GM18526 (cell line): ENCODE data around the gene TLR2.

Source experiments
- POLR2A ChIP-seq: IDR thresholded peaks from 3 replicates; pipeline ENCODE4 v1.6.1; 2011; ENCODE audit not compliant: insufficient read length; ENCODE audit errors: extremely low read depth

TLR2 gene

DNA sequence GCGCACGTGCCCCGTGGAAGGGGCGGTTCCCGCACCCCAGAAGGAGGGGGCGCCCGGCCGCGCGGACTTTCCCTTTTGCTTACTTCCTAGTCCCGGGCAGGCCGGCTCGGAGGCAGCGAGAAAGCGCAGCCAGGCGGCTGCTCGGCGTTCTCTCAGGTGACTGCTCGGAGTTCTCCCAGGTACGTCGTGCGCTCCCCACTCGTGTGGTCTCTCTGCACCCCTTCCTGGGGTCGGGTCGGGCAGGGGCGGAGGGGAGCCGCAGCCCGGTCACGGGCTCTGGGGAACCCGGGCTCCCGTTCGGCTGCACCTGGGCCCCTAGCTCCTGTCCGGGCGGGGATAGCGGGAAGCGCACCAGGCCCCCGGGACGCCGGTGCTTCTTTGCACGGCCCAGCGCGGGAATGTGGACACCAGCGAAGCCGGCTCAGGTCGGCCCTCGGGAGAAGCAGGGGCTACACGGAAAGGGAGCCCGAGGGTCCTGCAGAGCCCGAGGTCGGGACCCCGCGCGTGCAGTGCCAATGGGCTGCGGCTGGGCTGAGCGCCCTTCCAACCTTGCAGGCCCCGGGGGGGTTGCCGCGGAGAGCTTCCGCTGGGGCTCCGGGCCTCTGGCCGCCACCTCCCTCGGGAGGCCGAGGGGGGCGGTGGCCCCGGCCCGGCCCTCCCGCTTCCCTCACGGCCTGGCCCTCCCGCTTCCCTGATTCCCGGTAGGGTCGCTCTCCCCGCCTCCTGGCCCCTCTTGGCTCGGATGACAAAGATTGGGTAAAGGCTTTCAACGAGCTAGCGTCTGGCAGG lies at the start of gene TLR2:
Gene TLR2, plus strand, starts transcription at position 99 of the 789 bp plus-strand sequence. CDS start 18,628 bp downstream, outside the sequence.
- TF ChIP-seq POLR2A, result no peak

GRCh38 chr4:153634738-153635353 lies 49.2 kb upstream of the TLR2 start:
- TF ChIP-seq POLR2A, result no peak

GRCh38 chr4:153635846-153636245 lies 48.2 kb upstream of the TLR2 start:
- no peak for TF ChIP-seq POLR2A

GRCh38 chr4:153637201-153637600 lies 46.9 kb upstream of the TLR2 start:
- no peak for TF ChIP-seq POLR2A

GRCh38 chr4:153638011-153638410 lies 46.1 kb upstream of the TLR2 start:
- TF ChIP-seq POLR2A, result no peak

- TF ChIP-seq POLR2A, result no peak
Measured at GRCh38 chr4:153638999-153639398, 45.1 kb upstream of the TLR2 start.

GRCh38 chr4:153639833-153640802 lies 44.0 kb upstream of the TLR2 start:
- no peak for TF ChIP-seq POLR2A

- no peak for TF ChIP-seq POLR2A
Measured at GRCh38 chr4:153641532-153641931, 42.5 kb upstream of the TLR2 start.

DNA sequence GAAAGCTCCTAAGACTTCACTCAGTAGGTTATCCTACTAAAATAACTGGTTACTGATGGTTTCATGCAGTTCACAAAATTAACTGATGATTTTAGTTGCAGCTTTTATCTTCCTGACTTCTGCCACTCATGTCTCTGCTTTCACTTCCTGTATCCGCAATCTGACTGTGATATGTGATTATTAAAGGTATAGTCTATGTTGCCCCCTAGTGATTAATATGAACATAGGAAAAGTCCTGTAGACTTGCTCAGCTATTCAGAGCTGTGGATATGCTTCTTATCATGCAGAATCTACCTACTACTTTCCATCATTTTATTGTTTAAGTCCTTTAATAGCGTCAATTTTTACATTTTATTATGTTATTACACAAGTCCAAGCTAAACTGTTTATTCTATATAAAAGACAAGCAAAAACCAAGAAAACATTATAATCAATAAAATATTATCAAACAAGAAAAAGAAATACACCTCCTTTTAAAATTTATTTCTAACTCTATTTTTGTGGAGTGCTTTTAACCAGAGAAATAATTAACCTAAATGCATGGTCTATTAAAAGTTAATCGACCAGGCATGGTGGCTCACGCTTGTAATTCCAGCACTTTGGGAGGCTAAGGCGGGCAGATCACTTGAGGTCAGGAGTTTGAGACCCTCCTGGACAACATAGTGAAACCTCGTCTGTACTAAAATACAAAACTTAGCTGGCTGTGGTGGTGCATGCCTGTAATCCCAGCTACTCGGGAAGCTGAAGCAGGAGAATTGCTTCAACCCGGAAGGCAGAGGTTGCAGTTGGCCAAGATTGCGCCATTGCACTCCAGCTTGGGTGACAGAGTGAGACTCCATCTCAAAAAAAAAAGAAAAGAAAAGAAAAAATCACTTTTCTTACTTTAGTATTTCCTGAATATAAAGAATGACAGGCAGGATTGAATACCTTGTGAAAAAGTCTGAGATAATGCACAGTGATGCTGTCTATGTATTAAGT lies 40.4 kb upstream of the TLR2 start:
- no peak for TF ChIP-seq POLR2A

- TF ChIP-seq POLR2A, result no peak
Measured at GRCh38 chr4:153645183-153645582, 38.9 kb upstream of the TLR2 start.

DNA sequence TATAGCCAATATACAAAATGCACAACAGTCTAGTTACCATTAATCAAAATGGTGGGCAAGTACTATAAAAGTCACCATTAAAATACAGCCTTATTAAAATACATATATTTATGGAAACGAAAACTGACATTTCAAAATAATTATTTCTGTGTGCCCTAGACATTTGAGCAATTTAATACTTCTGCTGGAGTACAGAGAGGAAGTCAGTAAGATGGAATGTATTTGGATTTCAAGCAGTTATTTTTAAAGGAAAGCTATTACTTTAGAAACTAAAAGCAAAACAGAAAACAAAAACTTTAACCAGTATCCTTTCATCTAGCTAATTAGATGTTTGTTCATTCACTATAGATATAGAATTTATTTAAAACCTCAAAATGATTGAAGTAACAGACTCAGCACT lies 37.8 kb upstream of the TLR2 start:
- no peak for TF ChIP-seq POLR2A

DNA sequence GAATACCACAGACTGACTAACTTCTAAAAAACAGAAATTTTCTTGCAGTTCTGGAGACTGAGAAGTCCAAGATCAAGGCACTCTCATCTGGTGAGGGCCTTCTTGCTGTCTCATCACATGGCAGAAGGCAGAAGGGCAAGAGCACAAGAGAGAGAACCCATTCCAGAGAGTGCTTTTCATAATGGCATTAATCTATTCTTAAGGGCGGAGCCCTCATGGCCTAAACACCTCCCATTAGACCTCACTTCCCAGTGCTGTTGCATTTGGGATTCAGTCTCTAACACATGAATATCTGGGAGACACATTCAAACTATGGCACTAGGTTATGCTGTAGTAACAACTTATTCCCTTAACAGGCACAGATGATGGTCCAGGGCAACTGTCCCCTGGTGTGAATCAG lies 37.1 kb upstream of the TLR2 start:
- TF ChIP-seq POLR2A, result no peak

GRCh38 chr4:153647975-153648374 lies 36.1 kb upstream of the TLR2 start:
- TF ChIP-seq POLR2A, result no peak

GRCh38 chr4:153649572-153649991 lies 34.5 kb upstream of the TLR2 start:
- no peak for TF ChIP-seq POLR2A

GRCh38 chr4:153651116-153651515 lies 33.0 kb upstream of the TLR2 start:
- no peak for TF ChIP-seq POLR2A

GRCh38 chr4:153651587-153651986 lies 32.5 kb upstream of the TLR2 start:
- no peak for TF ChIP-seq POLR2A
